Measurements from ENCODE around the gene CTIF.

The CTIF gene

DNA sequence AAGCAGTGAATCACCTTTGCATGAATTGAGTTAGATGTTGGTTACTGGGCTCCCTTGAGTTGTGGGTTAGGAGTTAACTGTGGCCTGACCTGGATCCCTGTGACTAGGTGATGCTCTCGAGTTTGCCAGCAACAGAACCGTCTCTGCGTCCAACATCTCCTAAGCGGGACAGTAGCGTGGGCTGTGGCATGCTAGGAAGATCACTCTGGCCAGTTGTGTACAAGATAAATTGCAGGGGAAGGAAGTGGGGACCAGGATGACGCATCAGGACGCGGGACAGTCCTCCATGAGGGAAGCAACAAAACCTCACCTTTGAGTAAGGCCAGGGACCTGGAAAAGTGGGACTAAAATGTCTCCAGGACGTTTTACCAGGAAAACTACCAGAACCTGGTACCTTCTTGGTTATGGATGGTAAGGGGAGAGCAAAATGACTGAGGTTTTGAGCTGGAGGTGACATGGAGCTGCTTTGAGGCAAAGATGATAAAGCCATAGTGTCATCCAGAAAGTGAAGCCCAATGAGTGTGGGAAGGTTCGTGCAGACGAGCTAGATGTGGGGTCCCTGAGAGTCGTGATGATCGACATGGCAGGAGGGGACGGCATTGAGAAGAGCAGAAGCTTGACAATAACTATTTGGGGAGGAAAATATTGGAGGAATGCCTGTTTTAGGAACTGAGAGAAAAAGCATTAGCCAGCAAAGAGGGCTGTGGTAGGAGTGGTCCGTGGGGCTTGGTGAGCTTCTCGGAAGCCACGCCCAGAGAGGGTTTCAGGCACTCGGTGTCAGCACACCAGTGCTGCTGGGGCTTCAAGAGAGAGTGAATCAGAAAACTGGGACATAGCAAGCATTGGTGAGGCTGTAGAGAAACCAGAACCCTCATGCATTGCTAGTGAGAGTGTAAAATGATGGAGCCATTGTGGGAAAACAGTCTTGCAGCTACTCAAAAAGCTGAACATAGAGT, 316.9 kb downstream of the CTIF start:
- H3K36me3 ChIP-seq (ENCODE audit: control insufficient read depth, insufficient read depth, low read length) = no peaks in the 10 kb centered on the region
- H3K27me3 ChIP-seq (ENCODE audit: control insufficient read depth, insufficient read depth, low read length) = no peaks in the 10 kb centered on the region
- peaks cover 4% of the 10 kb centered on the region for H3K4me1 ChIP-seq
- H3K27ac ChIP-seq = no peak overlapping the region
- H3K9ac ChIP-seq = no peak overlapping the region
- no peaks in the 10 kb centered on the region for H3K79me2 ChIP-seq
- no peaks in the 10 kb centered on the region for H3K9me3 ChIP-seq (ENCODE audit: control insufficient read depth, low read length)
- TF ChIP-seq, protein P1, sequence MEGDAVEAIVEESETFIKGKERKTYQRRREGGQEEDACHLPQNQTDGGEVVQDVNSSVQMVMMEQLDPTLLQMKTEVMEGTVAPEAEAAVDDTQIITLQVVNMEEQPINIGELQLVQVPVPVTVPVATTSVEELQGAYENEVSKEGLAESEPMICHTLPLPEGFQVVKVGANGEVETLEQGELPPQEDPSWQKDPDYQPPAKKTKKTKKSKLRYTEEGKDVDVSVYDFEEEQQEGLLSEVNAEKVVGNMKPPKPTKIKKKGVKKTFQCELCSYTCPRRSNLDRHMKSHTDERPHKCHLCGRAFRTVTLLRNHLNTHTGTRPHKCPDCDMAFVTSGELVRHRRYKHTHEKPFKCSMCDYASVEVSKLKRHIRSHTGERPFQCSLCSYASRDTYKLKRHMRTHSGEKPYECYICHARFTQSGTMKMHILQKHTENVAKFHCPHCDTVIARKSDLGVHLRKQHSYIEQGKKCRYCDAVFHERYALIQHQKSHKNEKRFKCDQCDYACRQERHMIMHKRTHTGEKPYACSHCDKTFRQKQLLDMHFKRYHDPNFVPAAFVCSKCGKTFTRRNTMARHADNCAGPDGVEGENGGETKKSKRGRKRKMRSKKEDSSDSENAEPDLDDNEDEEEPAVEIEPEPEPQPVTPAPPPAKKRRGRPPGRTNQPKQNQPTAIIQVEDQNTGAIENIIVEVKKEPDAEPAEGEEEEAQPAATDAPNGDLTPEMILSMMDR (IDR thresholded peaks at IDR 0.05) = no peak
- no peak overlapping the region for H2AFZ ChIP-seq
- no peak overlapping the region for H3K4me3 ChIP-seq (ENCODE audit: low read depth, low read length)
- no peak overlapping the region for H3K4me2 ChIP-seq (ENCODE audit: low read length)

DNA sequence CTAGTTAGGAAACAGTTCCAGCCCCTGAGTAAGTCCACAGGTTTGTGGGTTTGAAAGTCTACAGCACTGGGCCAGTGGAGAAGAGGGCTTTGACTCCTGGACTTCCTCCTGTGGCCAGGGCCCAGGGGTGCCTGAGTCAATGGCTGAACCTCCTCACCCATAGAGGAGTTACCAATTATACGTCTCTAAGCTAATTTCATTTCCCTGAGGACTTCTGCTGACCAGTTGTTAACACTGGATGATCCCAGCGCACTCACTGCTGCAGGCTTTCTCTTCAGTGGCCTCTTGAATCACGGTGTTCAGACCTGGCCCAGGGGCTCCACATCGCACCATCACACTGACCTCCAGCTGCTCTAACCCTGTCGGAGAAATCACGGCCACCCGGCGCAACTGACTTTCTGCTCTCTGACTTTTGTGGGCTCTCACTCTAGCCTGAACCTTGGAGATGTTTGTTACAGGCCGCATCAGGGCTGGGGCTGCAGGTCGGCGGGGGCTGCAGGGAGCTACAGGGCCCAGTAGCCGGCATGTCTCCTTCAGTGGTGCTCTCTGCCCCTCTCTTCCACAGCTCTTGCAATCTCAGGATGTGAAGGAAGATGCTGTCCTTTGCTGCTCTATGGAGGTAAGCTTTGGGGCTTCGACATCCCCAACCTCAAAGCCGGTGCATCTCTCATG, 318.3 kb downstream of the CTIF start:
- Histone ChIP-seq H3K27ac (no peak overlapping the region), H3K4me3 (ENCODE audit: low read depth, low read length) (no peak overlapping the region), H2AFZ (no peak overlapping the region), H3K79me2 (no peaks in the 10 kb centered on the region), H3K9ac (no peak overlapping the region), H3K27me3 (ENCODE audit: control insufficient read depth, insufficient read depth, low read length) (no peaks in the 10 kb centered on the region), H3K4me2 (ENCODE audit: low read length) (no peak overlapping the region), H3K36me3 (ENCODE audit: control insufficient read depth, insufficient read depth, low read length) (no peaks in the 10 kb centered on the region), H3K4me1 (no peaks in the 10 kb centered on the region), H3K9me3 (ENCODE audit: control insufficient read depth, low read length) (no peaks in the 10 kb centered on the region)
- TF ChIP-seq, protein P1 (IDR thresholded peaks at IDR 0.05) = no peak

DNA sequence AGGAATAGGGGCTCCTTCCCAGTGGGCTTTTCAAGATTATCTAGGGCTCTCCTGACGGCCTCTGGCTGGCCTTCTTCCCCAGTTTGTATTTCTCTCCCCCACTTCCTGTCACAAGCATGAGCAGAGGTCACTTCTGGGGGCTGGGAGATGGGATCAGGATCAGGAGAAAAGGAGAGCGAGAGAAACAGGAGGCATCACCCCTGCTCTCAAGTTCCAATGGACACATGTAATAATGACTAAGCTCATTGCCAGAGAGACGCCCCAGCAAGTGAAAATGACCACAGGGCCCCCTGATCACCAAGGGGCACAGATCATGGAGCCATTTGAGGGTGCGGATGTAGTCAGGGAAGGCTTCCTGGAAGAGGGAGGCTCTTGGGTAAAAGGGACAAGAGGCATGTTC, 319.8 kb downstream of the CTIF start:
- no peak overlapping the region for H3K4me3 ChIP-seq (ENCODE audit: low read depth, low read length)
- no peak overlapping the region for H3K27ac ChIP-seq
- TF ChIP-seq, protein P1 (IDR thresholded peaks at IDR 0.05) = no peak
- H3K4me2 ChIP-seq (ENCODE audit: low read length) = no peak overlapping the region
- H3K4me1 ChIP-seq = no peaks in the 10 kb centered on the region
- no peak overlapping the region for H2AFZ ChIP-seq
- H3K9me3 ChIP-seq (ENCODE audit: control insufficient read depth, low read length) = no peaks in the 10 kb centered on the region
- no peaks in the 10 kb centered on the region for H3K79me2 ChIP-seq
- no peaks in the 10 kb centered on the region for H3K36me3 ChIP-seq (ENCODE audit: control insufficient read depth, insufficient read depth, low read length)
- H3K9ac ChIP-seq = no peak overlapping the region
- no peaks in the 10 kb centered on the region for H3K27me3 ChIP-seq (ENCODE audit: control insufficient read depth, insufficient read depth, low read length)

DNA sequence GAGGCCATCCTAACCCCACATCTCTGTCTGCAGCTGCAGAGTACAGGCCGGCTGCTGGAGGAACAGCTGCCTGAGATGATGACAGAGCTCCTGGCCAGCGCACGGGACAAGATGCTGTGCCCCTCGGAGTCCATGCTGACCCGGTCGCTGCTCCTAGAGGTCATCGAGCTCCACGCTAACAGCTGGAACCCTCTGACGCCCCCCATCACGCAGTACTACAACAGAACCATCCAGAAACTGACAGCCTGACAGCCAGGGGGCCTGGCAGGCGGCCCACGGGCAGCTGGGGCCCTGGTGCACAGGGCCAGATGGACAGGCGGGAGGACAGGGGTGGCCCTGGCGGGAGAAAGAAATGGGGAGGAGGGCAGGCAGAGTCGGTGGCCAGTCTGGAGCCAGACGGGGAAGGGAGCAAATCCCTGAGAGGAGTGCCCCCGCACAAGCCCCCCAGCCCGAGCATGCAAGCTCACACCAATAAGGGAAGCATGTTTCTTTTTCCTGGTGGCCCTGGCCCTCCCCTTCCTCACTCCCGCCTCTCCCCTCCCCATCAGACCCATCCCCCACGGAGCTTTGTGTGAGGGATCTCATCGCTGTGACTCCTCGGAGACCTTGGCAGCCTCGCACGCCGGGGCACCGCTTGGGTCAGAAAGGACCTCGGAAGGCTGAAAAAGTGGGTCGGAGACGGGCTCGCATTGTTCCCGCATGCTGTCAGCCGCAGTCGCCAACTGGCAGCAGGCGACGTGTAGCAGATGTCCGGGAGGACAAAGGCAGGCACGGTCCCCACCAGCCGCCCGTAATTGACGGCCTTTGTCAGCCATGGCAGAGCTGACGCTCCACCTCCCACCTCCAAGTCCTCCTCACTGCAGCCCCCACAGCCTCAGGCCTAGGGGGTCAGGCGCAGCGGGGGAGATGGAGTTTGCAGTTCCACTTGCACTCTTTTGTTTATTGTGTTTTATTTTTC, 320.8 kb downstream of the CTIF start:
- Histone ChIP-seq H3K4me3 (ENCODE audit: low read depth, low read length) (no peak overlapping the region), H3K27ac (no peak overlapping the region), H3K79me2 (no peaks in the 10 kb centered on the region), H2AFZ (no peak overlapping the region), H3K4me2 (ENCODE audit: low read length) (no peak overlapping the region), H3K36me3 (ENCODE audit: control insufficient read depth, insufficient read depth, low read length) (no peaks in the 10 kb centered on the region), H3K9me3 (ENCODE audit: control insufficient read depth, low read length) (no peaks in the 10 kb centered on the region), H3K4me1 (no peaks in the 10 kb centered on the region), H3K9ac (no peak overlapping the region), H3K27me3 (ENCODE audit: control insufficient read depth, insufficient read depth, low read length) (no peaks in the 10 kb centered on the region)
- TF ChIP-seq, protein P1 (IDR thresholded peaks at IDR 0.05) = no peak
